OCI-LY7 (cell line): ENCODE measurements around the gene KLF11. TPM values are rescaled to one million over a fixed set of nuclear protein-coding genes. Genes with fewer than 3 reads are reported as not detected.

Experiments
- BruUV-seq: library from RNA; stranded (reverse); fragments of 400-500 nt; replicated peaks from 2 replicates; lab custom pipeline; 2021; lab: Mats Ljungman, UMichigan
- CTCF ChIA-PET: fragments of 300-600 bp; sonication (Branson Sonifier 250); formaldehyde crosslinking; loops from one replicate; lab custom pipeline; 2022; ENCODE audit warnings: antibody characterized with exemption; ENCODE audit not compliant: unreplicated experiment; lab: Charles Lee
- POLR2A ChIA-PET: fragments of 300-600 bp; sonication (Branson Sonifier 250); formaldehyde crosslinking; loops from one replicate; lab custom pipeline; 2022; ENCODE audit warnings: antibody characterized with exemption; lab: Charles Lee
- DNase-seq: peaks from one replicate; pipeline ENCODE4 v3.0.0-alpha.2; 2015; ENCODE audit warnings: low spot score
- H2AFZ ChIP-seq: fragments of 200-600 bp; sonication (generic), shearing (Covaris generic); 2 replicates; pipeline ENCODE4 v1.6.1; 2014; ENCODE audit warnings: mild to moderate bottlenecking, antibody characterized with exemption, low read length, moderate library complexity
- H3K27ac ChIP-seq: fragments of 200-600 bp; sonication (generic); 2 replicates; pipeline ENCODE4 v1.5.1; 2014; ENCODE audit warnings: mixed run types, low read depth, mild to moderate bottlenecking, moderate library complexity, low read length, inconsistent platforms; ENCODE audit not compliant: poor library complexity, severe bottlenecking
- H3K36me3 ChIP-seq: fragments of 200-600 bp; sonication (generic); 2 replicates; pipeline ENCODE4 v1.6.1; 2014; ENCODE audit warnings: mild to moderate bottlenecking, antibody characterized with exemption, low read length, moderate library complexity, mixed read lengths; ENCODE audit not compliant: insufficient read depth
- H3K4me1 ChIP-seq: fragments of 200-600 bp; sonication (generic); 2 replicates; pipeline ENCODE4 v1.5.1; 2014; ENCODE audit warnings: mild to moderate bottlenecking, low read length; ENCODE audit not compliant: insufficient read depth, poor library complexity, severe bottlenecking
- H3K4me2 ChIP-seq: fragments of 200-600 bp; sonication (generic); 2 replicates; pipeline ENCODE4 v1.6.1; 2014; ENCODE audit warnings: mild to moderate bottlenecking, low read length
- H3K4me3 ChIP-seq: fragments of 200-600 bp; sonication (generic); 2 replicates; pipeline ENCODE4 v1.5.1; 2014; ENCODE audit warnings: mild to moderate bottlenecking, low read depth, low read length; ENCODE audit not compliant: poor library complexity, severe bottlenecking
- H3K79me2 ChIP-seq: fragments of 200-600 bp; sonication (generic); 2 replicates; pipeline ENCODE4 v1.6.1; 2016; ENCODE audit warnings: low read depth, mild to moderate bottlenecking, low read length, moderate library complexity, mixed read lengths; ENCODE audit not compliant: insufficient read depth
- H3K9me2 ChIP-seq: fragments of 200-600 bp; sonication (generic); 2 replicates; pipeline ENCODE4 v1.6.1; 2016; ENCODE audit warnings: mild to moderate bottlenecking, low read length, mixed read lengths; ENCODE audit not compliant: insufficient read depth
- H3K9me3 ChIP-seq: fragments of 200-600 bp; sonication (generic); 2 replicates; pipeline ENCODE4 v1.6.1; 2014; ENCODE audit warnings: mild to moderate bottlenecking, mixed run types, low read length, mixed read lengths
- H4K20me1 ChIP-seq: fragments of 200-600 bp; sonication (generic); 2 replicates; pipeline ENCODE4 v1.6.1; 2014; ENCODE audit warnings: mild to moderate bottlenecking, antibody characterized with exemption, low read length, moderate library complexity, mixed read lengths; ENCODE audit not compliant: insufficient read depth
- EZH2phosphoT487 ChIP-seq: fragments of 200-600 bp; sonication (generic); IDR thresholded peaks from 2 replicates; pipeline ENCODE4 v1.6.1; 2018; ENCODE audit warnings: low read depth, borderline replicate concordance, mild to moderate bottlenecking, mixed run types, antibody characterized with exemption, low read length, moderate library complexity, mixed read lengths
- intact Hi-C: fragments of 100-400 bp; cut with micrococcal nuclease; formaldehyde crosslinking; loops from one replicate; pipeline ENCODE4 v1.10.0; 2022; ENCODE audit not compliant: unreplicated experiment
- total RNA-seq, 2 experiments: library from RNA; depleted of rRNA in 1 of 2; stranded (reverse); fragments of >200 nt in 1 of 2; shearing (Covaris generic) in 1 of 2; gene quantifications; 2 replicates each; pipeline ENCODE4 v1.2.3, GENCODE V29; 2014 to 2022
- TF ChIP-seq, protein P1 (sequence below): fragments of 200-600 bp; sonication (generic); conservative IDR thresholded peaks from 2 replicates; pipeline ENCODE4 v1.5.1; 2014; ENCODE audit warnings: mild to moderate bottlenecking, antibody characterized with exemption, low read length, moderate library complexity, mixed read lengths

Gene KLF11
- total RNA-seq, 2 experiments from 2014 or later = 6.5 to 14.9 TPM

DNA sequence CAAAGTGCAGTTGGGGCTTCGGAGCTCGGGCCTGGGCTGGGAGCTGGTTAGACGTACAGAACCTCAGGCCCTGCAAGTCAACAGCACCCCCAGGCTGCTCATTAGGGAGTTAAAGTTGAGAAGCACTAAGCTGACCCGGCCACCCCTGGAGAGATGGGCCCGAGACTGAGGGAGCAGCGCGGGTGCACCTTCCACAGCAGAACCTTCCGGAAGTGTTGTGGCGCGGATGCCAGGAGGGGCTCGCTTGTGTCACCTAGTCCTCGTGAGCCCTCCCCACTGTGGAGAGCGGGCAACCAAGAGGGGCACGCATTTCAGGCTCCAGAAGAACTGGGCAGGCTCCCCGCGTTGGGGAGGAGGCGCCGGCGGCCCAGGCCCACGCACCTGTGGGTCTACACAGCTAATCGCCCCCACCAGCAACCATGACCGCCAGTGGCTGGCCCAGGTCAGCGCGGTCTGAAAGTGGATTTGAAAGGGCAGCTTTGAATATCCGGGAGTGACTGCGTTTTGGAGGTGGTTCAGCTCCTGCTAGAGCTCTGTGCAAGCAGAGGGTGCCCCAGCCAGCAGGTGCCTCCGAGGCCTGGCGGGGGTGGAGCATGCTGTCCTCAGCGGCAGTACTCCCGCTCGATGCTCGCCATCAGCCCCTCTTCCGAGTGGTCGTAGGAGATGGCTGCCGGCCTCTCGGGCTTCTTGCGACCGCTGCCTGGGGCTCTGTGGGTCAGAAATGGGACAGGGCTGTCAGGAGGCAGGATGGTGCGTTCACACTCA is 15.1 kb downstream of the KLF11 start:
- BruUV-seq = no TSS peak
- H3K4me2 ChIP-seq = no peak overlapping the region

DNA sequence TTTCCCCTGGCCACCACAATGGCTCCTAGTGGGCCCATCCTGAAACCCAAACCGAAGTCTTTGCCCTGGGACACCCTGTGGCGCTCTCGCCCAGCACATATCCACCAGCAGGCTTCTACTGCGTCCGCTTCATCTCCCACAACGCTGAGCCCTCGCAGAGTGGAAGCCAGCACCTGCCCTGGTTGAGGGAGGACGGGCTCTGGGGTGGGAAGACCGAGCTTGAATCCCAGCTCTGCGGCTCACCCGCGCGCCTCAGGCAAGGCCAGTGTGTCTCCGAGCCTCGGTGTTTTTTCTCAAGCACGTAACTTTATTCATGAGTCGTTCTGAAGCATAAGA is 15.6 kb downstream of the KLF11 start:
- ChIA-PET POLR2A (no interaction called here), CTCF (no interaction called here)
- Histone ChIP-seq H3K9me2 (no peaks in the 10 kb centered on the region), H3K4me1 (no peaks in the 10 kb centered on the region), H3K36me3 (peaks cover 3% of the 10 kb centered on the region; the same call in 1 of the 2 replicates), H3K4me2 (no peak overlapping the region), H4K20me1 (no peaks in the 10 kb centered on the region), H3K27ac (no peak overlapping the region), H3K79me2 (no peaks in the 10 kb centered on the region), H3K9me3 (no peaks in the 10 kb centered on the region), H3K4me3 (no peak overlapping the region), H2AFZ (no peak overlapping the region)
- BruUV-seq = no TSS peak
- DNase-seq = no peak
- intact Hi-C loops = no loop called here
- no peak for TF ChIP-seq EZH2phosphoT487
- TF ChIP-seq, protein P1, sequence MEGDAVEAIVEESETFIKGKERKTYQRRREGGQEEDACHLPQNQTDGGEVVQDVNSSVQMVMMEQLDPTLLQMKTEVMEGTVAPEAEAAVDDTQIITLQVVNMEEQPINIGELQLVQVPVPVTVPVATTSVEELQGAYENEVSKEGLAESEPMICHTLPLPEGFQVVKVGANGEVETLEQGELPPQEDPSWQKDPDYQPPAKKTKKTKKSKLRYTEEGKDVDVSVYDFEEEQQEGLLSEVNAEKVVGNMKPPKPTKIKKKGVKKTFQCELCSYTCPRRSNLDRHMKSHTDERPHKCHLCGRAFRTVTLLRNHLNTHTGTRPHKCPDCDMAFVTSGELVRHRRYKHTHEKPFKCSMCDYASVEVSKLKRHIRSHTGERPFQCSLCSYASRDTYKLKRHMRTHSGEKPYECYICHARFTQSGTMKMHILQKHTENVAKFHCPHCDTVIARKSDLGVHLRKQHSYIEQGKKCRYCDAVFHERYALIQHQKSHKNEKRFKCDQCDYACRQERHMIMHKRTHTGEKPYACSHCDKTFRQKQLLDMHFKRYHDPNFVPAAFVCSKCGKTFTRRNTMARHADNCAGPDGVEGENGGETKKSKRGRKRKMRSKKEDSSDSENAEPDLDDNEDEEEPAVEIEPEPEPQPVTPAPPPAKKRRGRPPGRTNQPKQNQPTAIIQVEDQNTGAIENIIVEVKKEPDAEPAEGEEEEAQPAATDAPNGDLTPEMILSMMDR = no peak

More for the DNA sequence above, 15.1 kb downstream of the KLF11 start:
- intact Hi-C loops = no loop called here
- H3K4me1 ChIP-seq = no peaks in the 10 kb centered on the region
- no peaks in the 10 kb centered on the region for H3K79me2 ChIP-seq
- H3K9me2 ChIP-seq = no peaks in the 10 kb centered on the region
- no peak overlapping the region for H2AFZ ChIP-seq
- no peak overlapping the region for H3K4me3 ChIP-seq
- CTCF ChIA-PET = interaction anchor here (1.0 kb wide), 1 partner anchor 10 kb away, joined by 3 read pairs; no protein-coding TSS in a partner anchor
- no peaks in the 10 kb centered on the region for H3K9me3 ChIP-seq
- TF ChIP-seq, protein P1 = no peak
- no peak for TF ChIP-seq EZH2phosphoT487
- DNase-seq = no peak
- POLR2A ChIA-PET = no interaction called here
- H4K20me1 ChIP-seq = no peaks in the 10 kb centered on the region
- peaks cover 8% of the 10 kb centered on the region; the same call in 1 of the 2 replicates for H3K36me3 ChIP-seq
- no peak overlapping the region for H3K27ac ChIP-seq
